Stimulated activated CD4-positive, alpha-beta T cell treated with anti-CD3 and anti-CD28 coated beads, Interleukin-1b, Interleukin-23, amount 100 ng/mL, for 48 hours (primary cell): ENCODE results near the gene NAALAD2.
"Not testable (repeated sequence)": the region's sequence is repeated elsewhere in the genome, so short reads cannot be mapped to it uniquely, and the experiment has no call there.

Source experiments
- DNase-seq: peaks from one replicate; pipeline ENCODE4 v3.0.0-alpha.2; 2020

The NAALAD2 gene

GRCh38 chr11:90134478-90135003 lies at the start of gene NAALAD2:
NAALAD2 (plus strand) TSS chr11:90134663; CDS start chr11:90134759, 96 bp downstream.
- DNase-seq = no peak

- DNase-seq = not testable (repeated sequence)
Observed at GRCh38 chr11:90085650-90086049, 48.8 kb upstream of the NAALAD2 start, which contains the start of gene UBTFL1. UBTFL1 (plus strand) TSS chr11:90085950; CDS start chr11:90085950, 0 bp downstream.

GRCh38 chr11:90088731-90089130 lies 45.7 kb upstream of the NAALAD2 start:
- DNase-seq = not testable (repeated sequence)

DNA sequence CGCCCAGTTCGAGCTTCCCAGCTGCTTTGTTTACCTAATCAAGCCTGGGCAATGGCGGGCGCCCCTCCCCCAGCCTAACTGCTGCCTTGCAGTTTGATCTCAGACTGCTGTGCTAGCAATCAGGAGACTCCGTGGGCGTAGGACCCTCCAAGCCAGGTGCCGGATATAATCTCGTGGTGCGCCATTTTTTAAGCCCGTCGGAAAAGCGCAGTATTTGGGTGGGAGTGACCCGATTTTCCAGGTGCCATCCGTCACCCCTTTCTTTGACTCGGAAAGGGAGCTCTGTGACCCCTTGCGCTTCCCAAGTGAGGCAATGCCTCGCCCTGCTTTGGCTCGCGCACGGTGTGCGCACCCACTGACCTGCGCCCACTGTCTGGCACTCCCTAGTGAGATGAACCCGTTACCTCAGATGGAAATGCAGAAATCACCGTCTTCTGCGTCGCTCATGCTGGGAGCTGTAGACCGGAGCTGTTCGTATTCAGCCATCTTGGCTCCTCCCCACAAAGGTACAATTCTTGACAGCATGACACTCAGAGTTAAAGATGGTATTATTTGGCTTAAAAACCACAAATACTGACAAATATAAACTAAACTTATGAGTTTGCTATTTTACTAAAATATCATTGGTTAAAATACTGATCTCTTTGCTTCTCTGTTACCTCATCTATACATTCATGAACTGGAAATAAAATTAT lies 39.1 kb upstream of the NAALAD2 start:
- not testable (repeated sequence) for DNase-seq

DNA sequence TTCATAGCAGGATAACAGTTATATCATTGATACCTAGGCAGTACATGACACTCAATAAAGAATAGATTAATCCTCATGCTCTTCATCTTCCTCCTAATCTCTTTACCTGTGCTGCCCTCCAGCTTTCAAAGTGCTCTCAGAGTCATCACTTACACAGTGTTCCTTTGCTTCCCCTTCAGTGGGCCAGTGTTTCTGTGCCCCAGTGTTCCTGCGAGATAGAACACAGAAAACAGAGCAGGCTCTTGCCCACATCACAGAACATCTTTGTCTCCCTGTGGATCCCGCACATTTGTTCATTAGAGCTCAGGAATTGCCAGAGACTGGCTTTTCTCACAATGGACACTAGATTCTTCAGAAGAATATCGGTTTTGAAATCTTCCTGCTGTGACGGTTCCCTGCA lies 36.2 kb upstream of the NAALAD2 start:
- not testable (repeated sequence) for DNase-seq

DNA sequence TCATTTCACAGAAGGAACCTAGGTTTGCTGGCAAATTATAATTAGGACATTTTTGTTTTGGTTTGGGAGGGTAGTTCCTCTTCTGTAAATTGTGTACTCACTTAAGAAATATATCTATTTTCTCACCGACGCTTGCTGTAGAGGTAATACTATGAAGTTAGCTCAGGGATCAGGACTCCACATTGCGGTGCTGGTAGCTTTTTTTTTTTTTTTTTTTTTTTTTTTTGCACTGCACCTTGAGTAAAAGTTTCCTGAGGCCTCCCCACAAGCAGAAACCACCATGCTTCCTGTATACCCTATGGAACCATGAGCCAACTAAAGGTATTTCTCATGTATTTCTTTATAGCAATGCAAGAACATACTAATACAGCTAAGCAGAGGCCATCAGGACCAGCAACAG lies 34.0 kb upstream of the NAALAD2 start:
- DNase-seq = peak; percentile 1

- DNase-seq = no peak
Observed at GRCh38 chr11:90113541-90113940, 20.9 kb upstream of the NAALAD2 start.

GRCh38 chr11:90120191-90120590 lies 14.3 kb upstream of the NAALAD2 start:
- DNase-seq = no peak

DNA sequence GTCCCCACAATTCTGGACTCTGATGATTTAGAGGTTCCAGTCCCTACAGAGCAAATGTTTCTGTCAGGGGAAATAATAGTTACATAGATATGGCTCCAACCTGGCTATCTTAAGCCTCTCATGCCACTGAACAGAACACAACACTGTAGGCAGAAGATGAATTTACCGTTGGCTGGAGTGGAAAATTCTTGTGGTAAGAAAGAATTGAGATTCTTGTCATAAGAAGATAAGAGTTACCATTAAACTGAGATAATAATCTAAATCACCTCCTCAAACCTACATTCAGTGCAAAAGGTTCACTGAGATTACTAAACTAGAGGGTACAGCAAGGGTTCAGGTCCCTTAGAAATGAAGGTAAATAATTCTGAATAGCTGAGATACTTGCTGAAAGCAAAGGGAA lies 10.1 kb upstream of the NAALAD2 start:
- DNase-seq = no peak

GRCh38 chr11:90124946-90125345 lies 9.5 kb upstream of the NAALAD2 start:
- no peak for DNase-seq

- DNase-seq = no peak
Observed at GRCh38 chr11:90133560-90134477, 644 bp upstream of the NAALAD2 start.

- DNase-seq = no peak
Observed at GRCh38 chr11:90135016-90135415, 553 bp downstream of the NAALAD2 start.

GRCh38 chr11:90148900-90149299 lies 14.4 kb downstream of the NAALAD2 start:
- no peak for DNase-seq

DNA sequence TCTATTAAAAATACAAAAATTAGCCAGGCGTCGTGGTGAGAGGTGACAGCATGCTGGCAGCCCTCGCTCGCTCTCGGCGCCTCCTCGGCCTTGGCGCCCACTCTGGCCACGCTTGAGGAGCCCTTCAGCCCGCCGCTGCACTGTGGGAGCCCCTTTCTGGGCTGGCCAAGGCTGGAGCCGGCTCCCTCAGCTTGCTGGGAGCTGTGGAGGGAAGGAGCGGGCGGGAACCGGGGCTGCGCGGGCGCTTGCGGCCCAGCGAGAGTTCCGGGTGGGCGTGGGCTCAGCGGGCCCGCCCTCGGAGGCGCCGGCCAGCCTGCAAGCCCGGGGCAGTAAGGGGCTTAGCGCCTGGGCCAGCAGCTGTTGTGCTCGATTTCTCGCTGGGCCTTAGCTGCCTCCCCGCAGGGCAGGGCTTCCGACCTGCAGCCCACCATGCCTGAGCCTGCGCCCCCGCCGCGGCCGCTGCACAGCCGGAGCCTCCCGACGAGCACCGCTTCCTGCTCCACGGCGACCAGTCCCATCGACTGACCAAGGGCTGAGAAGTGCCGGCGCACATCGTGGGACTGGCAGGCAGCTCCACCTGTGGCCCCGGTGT lies 32.6 kb downstream of the NAALAD2 start:
- DNase-seq = not testable (repeated sequence)

DNA sequence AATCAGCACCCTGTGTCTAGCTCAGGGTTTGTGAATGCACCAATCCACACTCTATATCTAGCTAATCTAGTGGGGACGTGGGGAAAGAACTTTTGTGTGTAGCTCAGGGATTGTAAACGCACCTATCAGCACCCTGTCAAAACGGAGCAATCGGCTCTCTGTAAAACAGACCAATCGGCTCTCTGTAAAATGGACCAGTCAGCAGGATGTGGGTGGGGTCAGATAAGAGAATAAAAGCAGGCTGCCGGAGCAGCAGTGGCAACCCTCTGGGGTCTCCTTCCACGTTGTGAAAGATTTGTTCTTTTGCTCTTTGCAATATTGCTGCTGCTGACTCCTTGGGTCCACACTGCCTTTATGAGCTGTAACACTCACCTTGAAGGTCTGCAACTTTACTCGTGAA lies 33.2 kb downstream of the NAALAD2 start:
- DNase-seq = not testable (repeated sequence)

DNA sequence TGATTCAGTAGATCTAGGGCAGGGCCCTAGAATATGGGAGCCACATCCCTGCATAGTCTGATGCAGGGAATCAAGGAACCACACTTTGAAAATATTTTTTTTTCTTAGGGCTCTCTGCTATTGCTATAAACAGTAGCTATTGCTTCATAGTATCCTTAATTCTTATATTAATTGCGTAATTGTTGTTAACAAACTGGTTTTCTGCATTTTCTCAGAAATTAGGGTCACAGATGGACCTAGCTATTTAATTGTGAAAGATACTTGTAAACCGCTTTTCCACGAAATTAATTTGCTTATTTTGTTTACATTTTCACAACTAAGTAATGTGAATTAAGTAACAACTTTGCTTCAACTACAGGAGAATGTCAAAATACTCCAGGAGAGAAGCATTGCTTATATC lies 34.1 kb downstream of the NAALAD2 start:
- no peak for DNase-seq

- no peak for DNase-seq
Observed at GRCh38 chr11:90171359-90171758, 36.9 kb downstream of the NAALAD2 start.

- DNase-seq = no peak
Observed at GRCh38 chr11:90176069-90176468, 41.6 kb downstream of the NAALAD2 start.

DNA sequence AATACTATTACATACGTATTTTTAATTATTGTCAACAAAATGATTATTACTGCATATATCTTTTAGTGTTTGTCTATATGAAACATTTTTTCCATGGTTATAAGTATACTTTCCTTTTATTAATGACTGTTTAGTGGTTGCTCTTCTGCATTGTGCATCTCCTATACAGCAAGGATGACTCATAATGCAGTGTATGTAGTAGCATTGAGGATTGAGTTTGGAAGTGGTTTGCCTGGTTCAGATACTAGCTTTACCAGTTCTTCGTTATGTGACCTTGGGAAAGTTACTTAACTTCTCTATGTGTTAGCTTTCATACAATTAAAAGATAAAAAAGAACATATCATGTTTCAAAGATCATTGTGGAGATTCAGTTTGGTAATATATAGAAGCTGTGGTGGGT lies 44.3 kb downstream of the NAALAD2 start:
- no peak for DNase-seq

- no peak for DNase-seq
Observed at GRCh38 chr11:90179923-90180322, 45.5 kb downstream of the NAALAD2 start.

GRCh38 chr11:90187839-90188238 lies 53.4 kb downstream of the NAALAD2 start:
- DNase-seq = no peak

DNA sequence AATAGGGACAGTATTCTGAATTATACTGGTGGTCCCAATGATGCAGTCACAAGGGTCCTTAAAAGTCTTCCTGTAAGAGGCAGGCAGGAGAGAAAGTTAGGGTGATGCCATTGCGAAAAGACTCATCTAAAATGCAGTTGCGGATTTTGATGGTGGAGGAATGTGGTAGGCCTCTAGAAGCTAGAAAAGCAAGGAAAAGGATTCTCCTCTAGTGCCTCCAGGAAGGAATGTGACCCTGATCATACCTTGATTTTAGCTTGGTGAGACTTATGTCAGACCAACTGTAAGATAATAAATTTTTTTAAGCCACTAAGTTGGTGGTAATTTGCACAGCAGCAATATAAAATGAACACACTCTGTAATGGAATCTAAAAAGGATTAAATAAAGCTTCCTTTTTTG lies 54.5 kb downstream of the NAALAD2 start:
- DNase-seq = no peak

GRCh38 chr11:90192869-90193582 lies 58.6 kb downstream of the NAALAD2 start:
- no peak for DNase-seq
